ENCODE data around the gene TSEN2.

DNA sequence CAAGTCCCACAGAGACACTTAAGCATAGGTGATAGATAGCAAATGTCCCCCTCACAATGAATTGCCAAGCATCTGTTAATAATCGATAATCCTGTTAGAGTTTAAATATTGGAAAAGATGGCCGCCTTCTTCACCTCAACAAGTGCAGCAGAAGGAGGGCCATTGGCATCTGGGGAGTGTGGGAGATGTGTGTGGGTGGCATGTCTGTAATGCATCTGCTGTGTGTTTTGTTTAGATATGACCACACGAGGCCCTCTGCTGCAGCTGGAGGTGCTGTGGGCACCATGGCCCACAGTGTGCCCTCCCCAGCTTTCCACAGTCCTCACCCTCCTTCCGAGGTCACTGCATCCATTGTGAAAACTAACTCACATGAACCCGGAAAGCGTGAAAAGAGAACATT is 85.6 kb downstream of the TSEN2 start:
- TF ChIP-seq, protein P1, sequence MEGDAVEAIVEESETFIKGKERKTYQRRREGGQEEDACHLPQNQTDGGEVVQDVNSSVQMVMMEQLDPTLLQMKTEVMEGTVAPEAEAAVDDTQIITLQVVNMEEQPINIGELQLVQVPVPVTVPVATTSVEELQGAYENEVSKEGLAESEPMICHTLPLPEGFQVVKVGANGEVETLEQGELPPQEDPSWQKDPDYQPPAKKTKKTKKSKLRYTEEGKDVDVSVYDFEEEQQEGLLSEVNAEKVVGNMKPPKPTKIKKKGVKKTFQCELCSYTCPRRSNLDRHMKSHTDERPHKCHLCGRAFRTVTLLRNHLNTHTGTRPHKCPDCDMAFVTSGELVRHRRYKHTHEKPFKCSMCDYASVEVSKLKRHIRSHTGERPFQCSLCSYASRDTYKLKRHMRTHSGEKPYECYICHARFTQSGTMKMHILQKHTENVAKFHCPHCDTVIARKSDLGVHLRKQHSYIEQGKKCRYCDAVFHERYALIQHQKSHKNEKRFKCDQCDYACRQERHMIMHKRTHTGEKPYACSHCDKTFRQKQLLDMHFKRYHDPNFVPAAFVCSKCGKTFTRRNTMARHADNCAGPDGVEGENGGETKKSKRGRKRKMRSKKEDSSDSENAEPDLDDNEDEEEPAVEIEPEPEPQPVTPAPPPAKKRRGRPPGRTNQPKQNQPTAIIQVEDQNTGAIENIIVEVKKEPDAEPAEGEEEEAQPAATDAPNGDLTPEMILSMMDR (IDR thresholded peaks at IDR 0.05 in 8 of 11, conservative IDR thresholded peaks at IDR 0.05 in 3 of 11) = no peak
- TF ChIP-seq POLR2AphosphoS5 (IDR thresholded peaks at IDR 0.05) = no peak
- TF ChIP-seq POLR2A (IDR thresholded peaks at IDR 0.05) = no peak

Measured in spleen (tissue), 7 donors.